Measurements from ENCODE around the gene NUDT15. TPM values are rescaled to one million over a fixed set of nuclear protein-coding genes. Genes with fewer than 3 reads are reported as not detected.

Gene NUDT15
- total and polyA plus RNA-seq, 10 of the 15 experiments (the other 5 are each of a cell fraction or from before 2014, with no cell fraction given), result 11.4 to 26.7 (median 18.0) TPM

- TF ChIP-seq SKIL (IDR thresholded peaks at IDR 0.05; ENCODE audit: low read depth, poor library complexity, severe bottlenecking) (no peak), ASH2L (IDR thresholded peaks at IDR 0.05; ENCODE audit: borderline replicate concordance, low read depth) (peak; percentile 78), LARP7 (IDR thresholded peaks at IDR 0.05) (peak; percentile 90), FOXM1 (IDR thresholded peaks at IDR 0.05; ENCODE audit: low read depth, low read length) (no peak), TCF7 (IDR thresholded peaks at IDR 0.05; ENCODE audit: borderline replicate concordance) (no peak), E4F1 (IDR thresholded peaks at IDR 0.05; ENCODE audit: borderline replicate concordance, partially characterized antibody) (no peak), ESRRA (IDR thresholded peaks at IDR 0.05; ENCODE audit: low read length) (peak; percentile 83; the same call in 1 of the 2 replicates), HDAC6 (IDR thresholded peaks at IDR 0.05; ENCODE audit: unreplicated experiment) (no peak), SIN3A (IDR thresholded peaks at IDR 0.05; ENCODE audit: low read depth, low read length) (peak; percentile 100), REST (IDR thresholded peaks at IDR 0.05; ENCODE audit: low read depth, low read length) (0 out of 2 replicates have a peak, but pooled peaks have one; percentile 4), GABPA (IDR thresholded peaks at IDR 0.05; ENCODE audit: low read depth) (peak; percentile 73; the same call in 1 of the 2 replicates), MTA2 (IDR thresholded peaks at IDR 0.05; ENCODE audit: low read depth) (no peak; the same call in 1 of the 2 replicates), RAD21 (IDR thresholded peaks at IDR 0.05; ENCODE audit: insufficient read depth, low read depth, low read length) (peak; percentile 47; the same call in 1 of the 2 replicates), SMAD5 (IDR thresholded peaks at IDR 0.05; ENCODE audit: low read depth) (peak; percentile 94), ZNF217 (IDR thresholded peaks at IDR 0.05) (no peak), ATF2 (IDR thresholded peaks at IDR 0.05; ENCODE audit: low read length) (no peak; the same call in 1 of the 2 replicates), TAF1 (IDR thresholded peaks at IDR 0.05; ENCODE audit: borderline replicate concordance, low read depth, low read length) (peak; percentile 73; the same call in 1 of the 2 replicates)
These were observed at the start of gene NUDT15 (continued) for GRCh38 chr13:48037346-48038173.

All from GM12878 (cell line).